K562 (cell line): Measurements from ENCODE around the gene BRCA1. TPM values are rescaled to one million over a fixed set of nuclear protein-coding genes. Genes with fewer than 3 reads are reported as not detected.
"Not testable (repeated sequence)": the region's sequence is repeated elsewhere in the genome, so short reads cannot be mapped to it uniquely, and the experiment has no call there.

ENCODE experiments used
- ATAC-seq: fragments of 200-7000 bp; cut with Tn5 transposase; 3 replicates; pipeline ENCODE4 v1.9.1; 2020; ENCODE audit warnings: moderate library complexity
- BruUV-seq: library from RNA; stranded (reverse); fragments of 400-500 nt; replicated peaks from 2 replicates; lab custom pipeline; 2021; lab: Mats Ljungman, UMichigan
- CTCF ChIA-PET: fragments of 300-600 bp; formaldehyde crosslinking; extraction: SDS; loops from one replicate; lab custom pipeline; 2021; ENCODE audit warnings: low intra/inter-chr PET ratio; lab: Yijun Ruan, JAX
- POLR2A ChIA-PET: fragments of 300-600, 350-650 bp; sonication (Branson Sonifier 250); formaldehyde crosslinking; extraction: SDS; loops from one replicate; lab custom pipeline; 2021; ENCODE audit warnings: antibody characterized with exemption, inconsistent platforms; lab: Yijun Ruan, JAX
- DNase-seq, 4 experiments: peaks; one replicate each; pipeline versions ENCODE4 v3.0.0 to v3.0.0-alpha.2; 2011 to 2018; ENCODE audit warnings: low spot score in 3 of 4, mixed read lengths in 3 of 4; ENCODE audit errors: extremely low read depth in 1 of 4
- FAIRE-seq: peaks from 2 replicates; lab custom pipeline; 2011; peaks lifted over from hg19 to GRCh38; lab: Jason Lieb, UNC
- H2AFZ ChIP-seq: 2 replicates; pipeline ENCODE4 v1.6.0; 2011; ENCODE audit warnings: low read depth, low read length, control low read depth, inconsistent platforms
- H3K27ac ChIP-seq: fragments of 200-600 bp; 3 replicates; pipeline ENCODE4 v1.8.0; 2011; ENCODE audit warnings: low read depth, mild to moderate bottlenecking, control low read depth, inconsistent platforms, low read length, moderate library complexity, mixed read lengths; ENCODE audit errors: extremely low read depth
- H3K27me3 ChIP-seq, 2 experiments: fragments of 300-600 bp in 1 of 2; 2 replicates in 1 of 2; 3 replicates in 1 of 2; pipeline versions ENCODE4 v1.6.0 to v1.8.0; 2011; ENCODE audit warnings: inconsistent platforms in 2 of 2, low read length in 2 of 2, mild to moderate bottlenecking in 1 of 2, mixed read lengths in 1 of 2, moderate library complexity in 1 of 2; ENCODE audit not compliant: control insufficient read depth in 2 of 2, insufficient read depth in 2 of 2
- H3K36me3 ChIP-seq: fragments of 300-600 bp; 3 replicates; pipeline ENCODE4 v1.8.0; 2011; ENCODE audit warnings: mild to moderate bottlenecking, low read length, inconsistent platforms; ENCODE audit not compliant: control insufficient read depth, insufficient read depth
- H3K4me1 ChIP-seq, 2 experiments: fragments of 200-600 bp in 1 of 2; replicated peaks in 1 of 2; 2 replicates in 1 of 2; 3 replicates in 1 of 2; pipeline versions ENCODE4 v1.5.1 to v1.8.0; 2011; ENCODE audit warnings: inconsistent platforms in 2 of 2, low read length in 2 of 2, mild to moderate bottlenecking in 1 of 2, mixed read lengths in 1 of 2, moderate library complexity in 1 of 2; ENCODE audit not compliant: control insufficient read depth in 2 of 2, insufficient read depth in 2 of 2
- H3K4me2 ChIP-seq: 2 replicates; pipeline ENCODE4 v1.6.1; 2011; ENCODE audit warnings: low read length, control low read depth, inconsistent platforms, mixed read lengths; ENCODE audit not compliant: insufficient read depth
- H3K4me3 ChIP-seq: fragments of 200-600 bp; sonication (generic), shearing (Covaris generic); 2 replicates; pipeline ENCODE4 v1.5.1; 2016; ENCODE audit warnings: control low read depth, inconsistent platforms
- H3K79me2 ChIP-seq: fragments of 200-600 bp; 3 replicates; pipeline ENCODE4 v1.8.0; 2011; ENCODE audit warnings: low read length, inconsistent platforms; ENCODE audit not compliant: control insufficient read depth, insufficient read depth
- H3K9ac ChIP-seq, 2 experiments: 2 replicates each; pipeline versions ENCODE4 v1.6.0 to v1.6.1; 2011; ENCODE audit warnings: low read depth in 2 of 2, low read length in 2 of 2, control low read depth in 1 of 2, inconsistent platforms in 1 of 2, mild to moderate bottlenecking in 1 of 2, mixed read lengths in 1 of 2; ENCODE audit not compliant: insufficient read depth in 1 of 2
- H3K9me1 ChIP-seq: one replicate; pipeline ENCODE4 v1.6.0; 2011; ENCODE audit warnings: inconsistent platforms, mild to moderate bottlenecking, low read length, moderate library complexity; ENCODE audit not compliant: control insufficient read depth, insufficient read depth
- H3K9me3 ChIP-seq: replicated peaks from 2 replicates; pipeline ENCODE4 v1.5.1; 2011; ENCODE audit warnings: low read depth, low read length, inconsistent platforms; ENCODE audit not compliant: control insufficient read depth, insufficient read depth
- H4K20me1 ChIP-seq: replicated peaks from 2 replicates; pipeline ENCODE4 v1.6.1; 2011; ENCODE audit warnings: low read length, inconsistent platforms, mixed read lengths; ENCODE audit not compliant: control insufficient read depth, insufficient read depth
- ASH1L ChIP-seq: fragments of 450-650 bp; IDR thresholded peaks from 2 replicates; pipeline ENCODE4 v1.6.1; 2018; ENCODE audit warnings: borderline replicate concordance, mild to moderate bottlenecking, low read depth; ENCODE audit not compliant: partially characterized antibody
- NFYB ChIP-seq: IDR thresholded peaks from 2 replicates; pipeline ENCODE4 v1.6.1; 2011; ENCODE audit warnings: mild to moderate bottlenecking, moderate library complexity; ENCODE audit not compliant: insufficient read length; ENCODE audit errors: extremely low read depth
- POLR2AphosphoS5 ChIP-seq: IDR thresholded peaks from 2 replicates; pipeline ENCODE4 v1.6.1; 2011; ENCODE audit warnings: mild to moderate bottlenecking, low read depth, low read length, moderate library complexity; ENCODE audit not compliant: control insufficient read depth, insufficient read depth
- RBM25 ChIP-seq: fragments of 200-400 bp; formaldehyde crosslinking; IDR thresholded peaks from 2 replicates; pipeline ENCODE4 v1.6.1; 2018; ENCODE audit warnings: low read length, low read depth, moderate library complexity; ENCODE audit not compliant: severe bottlenecking
- WGBS: fragments of 100-300 bp; shearing (Covaris generic); methylation state at CpG from one replicate; pipeline ENCODE4 v1.1.6; 2016; ENCODE audit warnings: low coverage, mixed read lengths; ENCODE audit not compliant: insufficient coverage; ENCODE audit errors: missing lambda C conversion rate; 5-methylcytosine and 5-hydroxymethylcytosine counted together
- in situ Hi-C: fragments of 300-500 bp; cut with MboI; formaldehyde crosslinking; loops from 4 replicates; pipeline ENCODE4 v1.15.0; 2018; ENCODE audit warnings: inconsistent platforms, mixed read lengths
- intact Hi-C: fragments of 100-400 bp; cut with micrococcal nuclease; formaldehyde crosslinking; loops from 2 replicates; pipeline ENCODE4 v1.14.2; 2022
- polyA plus RNA-seq, 8 experiments: library from polyadenylated mRNA; depleted of rRNA in 4 of 8; stranded (reverse) in 5 of 8; unstranded in 3 of 8; fragments of >200 nt; fragmentation: Nextera tagmentation in 2 of 8; fragmentation: Illumina TruSeq in 1 of 8; extraction: Ambion mirVana in 2 of 8; extraction: Trizol in 1 of 8; gene quantifications; 2 replicates each; pipeline versions ENCODE4 v1.2.1 to v1.2.3, GENCODE V29; 2011 to 2014; ENCODE audit warnings: inconsistent platforms in 1 of 8, missing spikeins in 1 of 8
- total RNA-seq, 7 experiments: library from RNA; depleted of rRNA in 6 of 7; stranded (reverse); fragments of >200 nt in 6 of 7; fragmentation: Illumina TruSeq in 2 of 7; extraction: Trizol in 2 of 7; gene quantifications; 2 replicates each; pipeline versions ENCODE4 v1.2.1 to v1.2.3, GENCODE V29; 2011 to 2021; ENCODE audit warnings: low replicate concordance in 1 of 7

The BRCA1 gene
- total and polyA plus RNA-seq, 9 of the 15 experiments (the other 6 are each of a cell fraction or from before 2014, with no cell fraction given), result 25.9 to 95.3 (median 62.3) TPM

- H2AFZ ChIP-seq, FAIRE-seq, CTCF ChIA-PET, BruUV-seq, DNase-seq, in situ Hi-C loops, H3K4me2 ChIP-seq, H3K4me3 ChIP-seq, intact Hi-C loops, H4K20me1 ChIP-seq, H3K27me3 ChIP-seq, H3K9me1 ChIP-seq, ATAC-seq, H3K9me3 ChIP-seq, H3K9ac ChIP-seq, H3K27ac ChIP-seq: not testable (repeated sequence)
- TF ChIP-seq NFYB, result peak; percentile 65
- peak; percentile 10 for TF ChIP-seq RBM25
- peak; percentile 6; the same call in 1 of the 2 replicates for TF ChIP-seq POLR2AphosphoS5
- peak; percentile 38 for TF ChIP-seq ASH1L
- Histone ChIP-seq H3K4me1 (peaks cover 4 to 13% of the 10 kb centered on the region in 2 experiments; a peak in 4 of 5 replicates), H3K79me2 (peaks cover 53% of the 10 kb centered on the region), H3K36me3 (peaks cover 45% of the 10 kb centered on the region; the same call in 2 of the 3 replicates)
- 94% methylated on average over 6 of the region's 6 CpGs for WGBS
- POLR2A ChIA-PET, result interaction anchor here (0.6 to 2.5 kb wide), 10 partner anchors 11 to 188 kb away, joined by 3 to 13 read pairs (median 4); no protein-coding TSS in a partner anchor
Observed at GRCh38 chr17:43127333-43127876, 2.2 kb upstream of the BRCA1 start.
